ENCODE data around the gene SLC39A5.
"Not testable (repeated sequence)": the region's sequence is repeated elsewhere in the genome, so short reads cannot be mapped to it uniquely, and the experiment has no call there.

The SLC39A5 gene

GRCh38 chr12:56248711-56249110 lies 18.9 kb downstream of the SLC39A5 start:
- DNase-seq: no peak

GRCh38 chr12:56252649-56253048 lies 22.8 kb downstream of the SLC39A5 start:
- DNase-seq: no peak

GRCh38 chr12:56253091-56253490 lies 23.2 kb downstream of the SLC39A5 start:
- DNase-seq: no peak

GRCh38 chr12:56255671-56256070 lies 25.8 kb downstream of the SLC39A5 start:
- no peak for DNase-seq

- no peak for DNase-seq
Measured at GRCh38 chr12:56256326-56256960, 26.6 kb downstream of the SLC39A5 start.

GRCh38 chr12:56257071-56257470 lies 27.2 kb downstream of the SLC39A5 start:
- no peak for DNase-seq

GRCh38 chr12:56257491-56258067 lies 27.7 kb downstream of the SLC39A5 start:
- peak; percentile 59 for DNase-seq

- DNase-seq: peak; percentile 86
Measured at GRCh38 chr12:56258068-56258819, 28.4 kb downstream of the SLC39A5 start, which contains the start of gene ANKRD52. TSS of gene ANKRD52 (minus strand) at chr12:56258384. CDS start at chr12:56258269, 115 bp downstream.

- DNase-seq: no peak
Measured at GRCh38 chr12:56258820-56259183, 29.0 kb downstream of the SLC39A5 start.

GRCh38 chr12:56260380-56260779 lies 30.5 kb downstream of the SLC39A5 start:
- DNase-seq: no peak

GRCh38 chr12:56260921-56261320 lies 31.1 kb downstream of the SLC39A5 start:
- no peak for DNase-seq

GRCh38 chr12:56261503-56262232 lies 31.8 kb downstream of the SLC39A5 start:
- peak; percentile 11 for DNase-seq

- peak; percentile 21 for DNase-seq
Measured at GRCh38 chr12:56262955-56263354, 33.1 kb downstream of the SLC39A5 start.

- not testable (repeated sequence) for DNase-seq
Measured at GRCh38 chr12:56266068-56266692, 36.3 kb downstream of the SLC39A5 start.

- peak; percentile 93 for DNase-seq
Measured at GRCh38 chr12:56266693-56267442, 37.0 kb downstream of the SLC39A5 start, which contains the start of gene COQ10A. TSS of gene COQ10A (plus strand) at chr12:56266942. CDS start at chr12:56267119, 177 bp downstream.

GRCh38 chr12:56267443-56268071 lies 37.7 kb downstream of the SLC39A5 start:
- peak; percentile 53 for DNase-seq

- peak; percentile 51 for DNase-seq
Measured at GRCh38 chr12:56271031-56271430, 41.2 kb downstream of the SLC39A5 start.

- not testable (repeated sequence) for DNase-seq
Measured at GRCh38 chr12:56272468-56272867, 42.6 kb downstream of the SLC39A5 start.

GRCh38 chr12:56274299-56274698 lies 44.4 kb downstream of the SLC39A5 start:
- DNase-seq: no peak

- DNase-seq: no peak
Measured at GRCh38 chr12:56278905-56279304, 49.1 kb downstream of the SLC39A5 start.

- DNase-seq: no peak
Measured at GRCh38 chr12:56280849-56281248, 51.0 kb downstream of the SLC39A5 start.
